CD4-positive, alpha-beta T cell treated with Interleukin-4 for 1 hour (primary cell): ENCODE data around the gene AMDHD2.
"Not testable (repeated sequence)": the region's sequence is repeated elsewhere in the genome, so short reads cannot be mapped to it uniquely, and the experiment has no call there.

ENCODE experiments used
- DNase-seq, 2 donors: peaks; one replicate each; pipeline ENCODE4 v3.0.0-alpha.2; 2020 to 2022

The AMDHD2 gene

GRCh38 chr16:2535625-2536013, 15.4 kb downstream of the AMDHD2 start:
- DNase-seq, result peak in 1 of 2 donors; percentile 51

GRCh38 chr16:2537451-2538379, 17.5 kb downstream of the AMDHD2 start, which contains the start of gene PDPK1:
Gene PDPK1 (plus strand): TSS chr16:2538021. CDS start chr16:2538113, 92 bp downstream.
- peak; percentile 96 for DNase-seq

GRCh38 chr16:2539192-2539844, 19.1 kb downstream of the AMDHD2 start:
- not testable (repeated sequence) for DNase-seq

- peak; percentile 43 to 49 for DNase-seq
These were observed 19.8 kb downstream of the AMDHD2 start for GRCh38 chr16:2539845-2540458.

GRCh38 chr16:2540912-2541311, 20.7 kb downstream of the AMDHD2 start:
- DNase-seq, result peak in 1 of 2 donors; percentile 53

- not testable (repeated sequence) for DNase-seq
These were observed 21.2 kb downstream of the AMDHD2 start for GRCh38 chr16:2541409-2541808.

GRCh38 chr16:2543771-2544170, 23.6 kb downstream of the AMDHD2 start:
- not testable (repeated sequence) for DNase-seq

- not testable (repeated sequence) for DNase-seq
These were observed 30.2 kb downstream of the AMDHD2 start for GRCh38 chr16:2550283-2550878.

GRCh38 chr16:2551420-2551889, 31.3 kb downstream of the AMDHD2 start:
- not testable (repeated sequence) for DNase-seq

- not testable (repeated sequence) for DNase-seq
These were observed 34.7 kb downstream of the AMDHD2 start for GRCh38 chr16:2554709-2555425.

- DNase-seq, result not testable (repeated sequence)
These were observed 37.0 kb downstream of the AMDHD2 start for GRCh38 chr16:2557150-2557549.

GRCh38 chr16:2560131-2560797, 40.1 kb downstream of the AMDHD2 start:
- peak in 1 of 2 donors; percentile 53 for DNase-seq

- peak; percentile 77 to 82 for DNase-seq
These were observed 40.6 kb downstream of the AMDHD2 start for GRCh38 chr16:2560798-2561133.

GRCh38 chr16:2567506-2567905, 47.3 kb downstream of the AMDHD2 start:
- not testable (repeated sequence) for DNase-seq

GRCh38 chr16:2568573-2568972, 48.4 kb downstream of the AMDHD2 start:
- not testable (repeated sequence) for DNase-seq

- not testable (repeated sequence) for DNase-seq
These were observed 52.5 kb downstream of the AMDHD2 start for GRCh38 chr16:2572704-2573103.

GRCh38 chr16:2575839-2576238, 55.7 kb downstream of the AMDHD2 start:
- DNase-seq, result not testable (repeated sequence)

GRCh38 chr16:2577044-2577443, 56.9 kb downstream of the AMDHD2 start:
- not testable (repeated sequence) for DNase-seq

- not testable (repeated sequence) for DNase-seq
These were observed 58.7 kb downstream of the AMDHD2 start for GRCh38 chr16:2578905-2579304.

GRCh38 chr16:2580143-2580542, 60.0 kb downstream of the AMDHD2 start:
- DNase-seq, result not testable (repeated sequence)

- DNase-seq, result not testable (repeated sequence)
These were observed 60.6 kb downstream of the AMDHD2 start for GRCh38 chr16:2580818-2581217.
